ENCODE measurements around the gene CYTH2.

DNA sequence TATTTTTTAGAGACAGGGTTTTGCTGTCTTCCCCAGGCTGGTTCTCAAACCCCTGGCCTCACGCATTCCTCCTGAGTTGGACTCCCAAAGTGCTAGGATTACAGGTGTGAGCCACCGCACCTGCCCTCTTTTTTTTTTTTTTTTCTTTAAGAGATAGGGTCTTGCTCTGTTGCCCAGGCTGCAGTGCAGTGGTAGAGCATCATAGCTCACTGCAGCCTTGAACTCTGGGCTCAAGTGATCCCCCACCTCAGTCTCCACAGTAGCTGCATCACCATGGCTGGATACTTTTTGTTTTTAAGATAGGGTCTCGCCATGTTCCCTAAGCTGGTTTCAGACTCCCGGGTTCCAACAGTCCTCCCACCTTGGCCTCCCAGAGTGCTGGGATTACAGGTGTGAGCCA, 12.3 kb upstream of the CYTH2 start:
- TF ChIP-seq TAF1 (IDR thresholded peaks at IDR 0.05; ENCODE audit: borderline replicate concordance, insufficient read depth, low read length) (no peak), POLR2AphosphoS5 (IDR thresholded peaks at IDR 0.05; ENCODE audit: low read depth, low read length) (no peak)
